Measurements from ENCODE around the gene FAM114A1.

Gene FAM114A1

GRCh38 chr4:38859501-38859900 is 8.1 kb upstream of the FAM114A1 start:
- no peak for DNase-seq (ENCODE audit: low spot score)

GRCh38 chr4:38860788-38861424 is 6.7 kb upstream of the FAM114A1 start:
- peak; percentile 69 for DNase-seq (ENCODE audit: low spot score)

- no peak for DNase-seq (ENCODE audit: low spot score)
Observed at GRCh38 chr4:38861791-38862190, 5.8 kb upstream of the FAM114A1 start.

DNA sequence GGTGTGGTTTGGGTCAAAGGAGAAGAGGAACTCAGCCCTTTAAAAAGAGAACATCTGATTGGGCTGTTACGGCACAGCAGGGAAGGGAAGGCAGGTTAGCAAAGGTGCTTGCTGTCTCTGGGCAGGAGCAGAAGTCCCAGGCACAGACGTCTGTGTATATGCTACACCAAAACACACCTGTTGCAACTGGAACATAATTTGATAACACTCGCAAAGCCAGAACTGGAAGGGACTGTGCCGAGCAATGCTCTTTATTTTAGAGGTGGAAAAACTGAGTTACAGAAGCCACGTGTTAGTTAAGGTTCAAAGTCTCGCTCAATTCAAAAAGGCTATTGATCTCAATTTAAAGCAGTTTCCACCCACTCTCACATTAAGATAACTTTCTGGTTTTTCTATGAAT is 2.2 kb upstream of the FAM114A1 start:
- no peak for DNase-seq (ENCODE audit: low spot score)

DNA sequence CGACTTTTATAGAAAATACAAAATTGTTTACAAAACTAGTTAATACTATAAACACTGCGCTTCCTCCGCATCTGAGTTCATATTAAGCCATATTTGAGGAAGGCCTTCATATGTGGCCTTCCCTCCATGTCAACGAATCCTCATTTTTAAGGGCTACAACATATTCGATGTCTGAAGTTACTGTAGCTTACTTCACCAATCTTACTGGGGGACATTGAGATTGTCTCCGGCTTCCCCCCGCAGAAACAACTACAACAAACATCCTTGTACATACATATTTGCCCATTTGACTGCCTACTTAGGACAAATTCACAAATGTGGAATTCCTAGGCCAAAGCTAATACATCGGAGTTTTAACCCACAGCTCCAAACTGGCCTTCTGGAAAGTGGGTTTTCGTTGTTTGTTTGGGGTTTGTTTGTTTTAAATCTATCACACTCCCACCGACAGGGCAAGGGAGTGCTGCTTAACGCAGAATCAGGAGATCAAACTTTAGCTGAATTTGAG is 581 bp upstream of the FAM114A1 start:
- DNase-seq (ENCODE audit: low spot score), result no peak

DNA sequence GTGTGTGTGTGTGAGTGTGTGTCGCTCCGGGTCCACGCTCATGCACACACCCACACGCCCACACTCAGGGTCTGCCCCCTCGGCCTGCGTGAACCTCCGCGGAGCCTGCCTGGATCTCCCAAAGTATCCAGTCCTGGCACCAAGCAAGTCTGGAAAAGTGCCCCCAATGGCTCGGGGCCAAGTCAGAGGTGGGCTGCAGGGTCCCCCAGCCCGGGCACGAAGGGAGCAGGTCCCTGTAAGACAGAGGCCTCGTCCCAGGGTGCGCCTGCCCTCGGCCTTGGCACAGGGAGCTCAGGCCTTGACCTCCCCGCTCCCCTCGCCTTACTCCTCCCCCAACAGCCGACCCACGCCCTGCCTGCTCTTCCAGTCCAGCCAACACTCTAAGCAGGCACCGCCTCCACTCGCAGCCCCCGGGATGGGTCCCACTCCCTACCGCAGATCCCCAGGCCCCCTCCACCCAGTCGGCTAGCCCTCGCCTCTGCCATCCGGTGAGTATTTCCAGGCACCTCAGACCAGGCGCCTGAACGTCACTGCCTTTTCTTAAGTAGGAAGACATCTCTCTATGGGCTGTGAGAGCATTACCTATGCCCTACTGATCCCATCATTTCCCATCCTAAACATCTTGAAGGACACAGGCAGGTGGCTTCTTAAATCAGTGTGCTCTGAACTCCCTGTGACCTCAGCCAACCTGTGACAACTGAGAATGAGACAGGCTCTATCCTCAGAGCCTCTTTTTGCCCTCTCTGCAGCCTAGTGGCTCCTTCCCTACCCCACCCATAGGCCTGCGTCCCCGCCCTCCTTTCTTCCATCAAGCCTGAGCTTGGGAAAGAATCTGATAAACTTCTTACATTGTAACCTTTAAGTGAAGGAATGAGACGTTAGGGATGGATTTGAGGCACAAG is 704 bp downstream of the FAM114A1 start:
- DNase-seq (ENCODE audit: low spot score), result no peak

DNA sequence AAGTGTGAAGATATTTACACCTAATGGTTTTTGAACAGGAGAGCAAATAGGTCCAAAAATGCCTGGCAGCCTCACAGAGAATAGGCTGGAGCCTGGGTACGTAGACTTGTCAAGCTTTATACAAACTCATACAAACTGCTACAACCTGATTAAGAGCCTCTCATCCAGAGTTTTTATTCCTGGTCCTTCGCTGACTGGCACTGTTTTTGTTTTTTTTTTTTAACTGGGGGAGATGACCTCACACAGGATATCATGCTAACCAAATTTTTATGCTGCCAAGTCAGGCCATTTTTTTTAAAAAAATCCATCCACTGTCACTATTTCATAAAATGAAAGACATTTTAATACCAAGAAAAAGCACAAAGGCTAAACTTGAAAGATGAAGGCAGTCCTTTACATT is 1.9 kb downstream of the FAM114A1 start:
- DNase-seq (ENCODE audit: low spot score), result no peak

- no peak for DNase-seq (ENCODE audit: low spot score)
Observed at GRCh38 chr4:38870098-38870808, 2.6 kb downstream of the FAM114A1 start.

GRCh38 chr4:38871593-38871992 is 4.0 kb downstream of the FAM114A1 start:
- no peak for DNase-seq (ENCODE audit: low spot score)

- no peak for DNase-seq (ENCODE audit: low spot score)
Observed at GRCh38 chr4:38872620-38873019, 5.0 kb downstream of the FAM114A1 start.

DNA sequence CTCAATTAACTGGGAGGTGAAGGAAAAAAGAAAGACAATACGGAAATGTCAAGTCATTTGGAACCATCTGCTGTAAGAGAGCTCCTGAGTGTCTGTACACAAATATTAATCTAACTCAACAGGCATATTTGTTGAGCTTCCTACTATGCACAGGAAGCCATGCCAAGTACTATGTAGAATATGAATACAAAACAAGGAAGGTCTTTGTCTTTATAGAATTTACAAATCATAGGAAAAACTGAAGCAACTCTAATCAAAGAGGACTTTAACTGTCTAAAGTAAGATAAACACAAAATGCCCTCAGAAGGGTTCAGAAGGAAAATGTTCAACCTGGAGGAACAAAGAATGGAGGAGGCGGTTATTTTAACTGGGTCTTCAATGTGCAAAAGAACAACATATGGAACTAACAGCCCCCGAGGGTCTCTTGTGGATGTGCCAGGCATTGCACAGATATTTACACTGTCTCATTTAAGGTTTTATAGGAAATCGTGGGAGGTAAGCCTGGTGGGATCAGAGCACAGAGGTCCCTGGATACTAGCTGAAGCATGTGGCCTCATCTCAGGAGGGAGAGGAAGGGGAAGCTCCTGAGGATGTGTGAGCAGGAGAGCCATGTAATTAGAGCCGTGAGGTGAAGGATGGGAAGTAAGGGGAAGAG is 5.8 kb downstream of the FAM114A1 start:
- DNase-seq (ENCODE audit: low spot score), result no peak

- DNase-seq (ENCODE audit: low spot score), result no peak
Observed at GRCh38 chr4:38876636-38877035, 9.0 kb downstream of the FAM114A1 start.

GRCh38 chr4:38884254-38884653 is 16.6 kb downstream of the FAM114A1 start:
- no peak for DNase-seq (ENCODE audit: low spot score)

GRCh38 chr4:38889143-38889542 is 21.5 kb downstream of the FAM114A1 start:
- DNase-seq (ENCODE audit: low spot score), result no peak

- no peak for DNase-seq (ENCODE audit: low spot score)
Observed at GRCh38 chr4:38891051-38891983, 23.7 kb downstream of the FAM114A1 start.

DNA sequence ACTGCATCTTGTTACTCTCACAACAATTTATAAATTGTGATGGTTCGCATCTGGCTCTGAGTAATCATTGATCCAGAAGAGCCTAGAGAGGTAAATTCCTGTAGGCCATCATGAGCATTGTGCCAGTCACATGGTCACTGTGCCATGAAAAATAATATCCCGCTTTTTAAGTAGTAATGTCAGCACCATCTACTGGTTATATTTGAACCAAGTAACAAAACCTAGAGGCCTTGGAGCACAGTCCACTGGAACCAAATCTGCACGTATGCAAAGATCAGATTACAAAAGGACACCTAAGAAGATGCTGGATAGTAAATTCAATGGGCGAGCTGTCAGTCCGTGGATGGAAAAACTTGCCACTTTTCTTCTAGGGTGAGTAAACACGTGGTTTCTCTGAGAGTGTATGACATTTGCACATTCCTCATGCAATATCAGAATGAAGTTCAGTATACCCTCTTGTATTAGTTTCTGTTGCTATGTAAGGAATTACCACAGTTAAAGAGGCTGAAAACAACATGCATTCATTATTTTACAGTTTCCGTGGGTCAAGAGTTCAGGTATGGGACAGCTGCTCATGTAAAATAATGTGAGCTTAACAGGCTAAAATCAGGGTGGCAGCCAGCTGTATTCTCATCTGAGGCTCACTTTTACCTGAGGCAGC is 26.8 kb downstream of the FAM114A1 start:
- DNase-seq (ENCODE audit: low spot score), result no peak

- DNase-seq (ENCODE audit: low spot score), result no peak
Observed at GRCh38 chr4:38896940-38897339, 29.3 kb downstream of the FAM114A1 start.

- no peak for DNase-seq (ENCODE audit: low spot score)
Observed at GRCh38 chr4:38898245-38898644, 30.6 kb downstream of the FAM114A1 start.

DNA sequence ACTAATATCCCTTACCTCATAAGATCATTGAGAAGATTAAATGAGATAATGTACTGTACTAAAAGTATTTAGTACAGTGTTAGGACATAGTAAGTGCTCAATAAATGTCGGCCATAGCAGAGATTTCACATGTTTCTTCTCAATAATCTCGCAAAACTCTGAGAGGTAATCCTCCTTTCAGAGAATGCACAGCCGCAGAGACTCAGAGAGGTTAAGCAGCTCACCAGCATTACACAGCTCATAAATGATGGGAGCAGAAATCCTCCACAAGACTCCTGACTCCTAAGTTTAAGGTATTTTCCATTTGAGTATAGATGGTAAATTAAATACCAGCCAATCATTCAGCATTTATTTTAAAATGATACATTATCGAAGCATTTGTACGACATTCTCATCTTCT is 34.6 kb downstream of the FAM114A1 start:
- DNase-seq (ENCODE audit: low spot score), result no peak

DNA sequence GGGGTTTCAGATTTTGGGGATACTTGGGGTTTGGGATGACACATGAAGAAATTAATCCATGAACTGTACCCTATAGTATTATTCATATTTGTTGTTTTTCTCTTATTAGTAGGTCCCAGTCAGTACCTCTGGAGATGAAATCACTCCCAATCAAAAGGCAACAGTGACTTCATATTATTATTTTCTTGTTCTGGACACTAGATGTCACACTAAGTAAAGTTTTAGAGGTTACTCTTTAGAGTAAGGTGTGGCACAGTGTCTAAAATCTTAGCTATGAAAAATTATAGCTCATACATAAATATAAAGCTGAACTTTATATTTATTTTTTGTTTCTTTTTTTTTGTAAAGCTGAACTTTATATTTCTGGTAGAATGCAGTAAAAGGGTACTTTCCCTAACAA is 35.1 kb downstream of the FAM114A1 start:
- peak; percentile 37 for DNase-seq (ENCODE audit: low spot score)
